Measurements from ENCODE around the gene RAB37.

DNA sequence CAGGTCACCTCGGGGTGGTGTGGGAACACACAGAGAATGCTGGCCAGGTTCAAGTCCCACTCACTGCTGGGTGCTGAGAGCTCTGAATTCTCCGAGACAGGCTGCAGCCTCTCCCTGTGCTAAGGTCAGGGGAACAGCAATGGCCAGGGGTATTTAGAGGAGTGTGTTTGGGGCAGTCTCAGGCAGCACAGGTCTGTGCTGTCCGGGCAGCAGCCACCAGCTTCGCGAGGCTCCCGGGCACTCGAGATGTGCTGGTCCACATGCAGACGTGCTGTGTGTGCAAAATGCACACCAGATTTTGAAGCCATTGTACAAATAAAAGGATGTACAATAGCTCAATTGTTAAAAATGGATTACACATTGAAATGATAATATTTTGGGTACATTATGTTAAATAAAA, 18.5 kb downstream of the RAB37 start:
- TF ChIP-seq CTCF (IDR thresholded peaks at IDR 0.05) (no peak), POLR2A (IDR thresholded peaks at IDR 0.05) (no peak)

Measured in body of pancreas (tissue), 4 donors.